Ishikawa (cell line): ENCODE measurements around the gene CDKN2D.

Source experiments
- EGR1 ChIP-seq: IDR thresholded peaks from 2 replicates; pipeline ENCODE4 v1.6.1; 2012
- EP300 ChIP-seq: IDR thresholded peaks from 2 replicates; pipeline ENCODE4 v1.6.1; 2012; ENCODE audit warnings: borderline replicate concordance
- FOXM1 ChIP-seq: IDR thresholded peaks from 2 replicates; pipeline ENCODE4 v1.6.1; 2012; ENCODE audit warnings: low read depth, borderline replicate concordance
- NFIC ChIP-seq: IDR thresholded peaks from 2 replicates; pipeline ENCODE4 v1.6.1; 2012
- RAD21 ChIP-seq: IDR thresholded peaks from 2 replicates; pipeline ENCODE4 v1.6.1; 2012; ENCODE audit warnings: low read depth
- REST ChIP-seq: IDR thresholded peaks from 2 replicates; pipeline ENCODE4 v1.6.1; 2012; ENCODE audit warnings: low read depth, mild to moderate bottlenecking
- USF1 ChIP-seq: IDR thresholded peaks from 2 replicates; pipeline ENCODE4 v1.6.1; 2012

- TF ChIP-seq EP300, result no peak
- TF ChIP-seq EGR1, result no peak
- TF ChIP-seq RAD21, result no peak
- no peak for TF ChIP-seq USF1
- no peak for TF ChIP-seq FOXM1
- no peak for TF ChIP-seq REST
- no peak for TF ChIP-seq NFIC
These were observed 9.2 kb upstream of the CDKN2D start for GRCh38 chr19:10577951-10578350.
